KMS-11 (cell line): Measurements from ENCODE around the gene ERC2.

Experiments
- H2AFZ ChIP-seq: fragments of 200-600 bp; sonication (generic); 2 replicates; pipeline ENCODE4 v1.6.1; 2016; ENCODE audit warnings: antibody characterized with exemption, mixed run types, low read depth
- H3K27ac ChIP-seq: fragments of 200-600 bp; sonication (generic); 2 replicates; pipeline ENCODE4 v1.6.1; 2016; ENCODE audit warnings: mild to moderate bottlenecking, mixed run types
- H3K27me3 ChIP-seq: fragments of 200-600 bp; sonication (generic); 2 replicates; pipeline ENCODE4 v1.6.1; 2017; ENCODE audit warnings: mild to moderate bottlenecking, low read depth, mixed run types, moderate library complexity; ENCODE audit not compliant: insufficient read depth
- H3K36me3 ChIP-seq: fragments of 200-600 bp; sonication (generic); 2 replicates; pipeline ENCODE4 v1.6.1; 2017; ENCODE audit warnings: mild to moderate bottlenecking, mixed run types; ENCODE audit not compliant: insufficient read depth
- H3K4me1 ChIP-seq: fragments of 200-600 bp; sonication (generic); 2 replicates; pipeline ENCODE4 v1.6.1; 2016; ENCODE audit warnings: mild to moderate bottlenecking, low read depth, mixed run types; ENCODE audit not compliant: poor library complexity, severe bottlenecking
- H3K4me2 ChIP-seq: fragments of 200-600 bp; sonication (generic); 2 replicates; pipeline ENCODE4 v1.7.0; 2016; ENCODE audit warnings: mild to moderate bottlenecking, mixed run types
- H3K4me3 ChIP-seq: fragments of 200-600 bp; sonication (generic); IDR thresholded peaks from 2 replicates; pipeline ENCODE4 v1.6.1; 2017; ENCODE audit warnings: low read depth, low read length, mixed read lengths; ENCODE audit not compliant: insufficient read depth
- H3K79me2 ChIP-seq: fragments of 200-600 bp; sonication (generic); 2 replicates; pipeline ENCODE4 v1.6.1; 2016; ENCODE audit warnings: low read depth, mixed run types; ENCODE audit not compliant: insufficient read depth
- H3K9ac ChIP-seq: fragments of 200-600 bp; sonication (generic); 2 replicates; pipeline ENCODE4 v1.6.1; 2016; ENCODE audit warnings: mild to moderate bottlenecking, mixed run types
- H4K20me1 ChIP-seq: fragments of 200-600 bp; sonication (generic); 2 replicates; pipeline ENCODE4 v1.6.1; 2016; ENCODE audit warnings: mild to moderate bottlenecking, mixed run types; ENCODE audit not compliant: insufficient read depth
- CTCF ChIP-seq: fragments of 200-600 bp; sonication (generic); conservative IDR thresholded peaks from 2 replicates; pipeline ENCODE4 v1.6.1; 2017; ENCODE audit warnings: low read depth, mild to moderate bottlenecking, antibody characterized with exemption, low read length, moderate library complexity, mixed read lengths

The ERC2 gene

DNA sequence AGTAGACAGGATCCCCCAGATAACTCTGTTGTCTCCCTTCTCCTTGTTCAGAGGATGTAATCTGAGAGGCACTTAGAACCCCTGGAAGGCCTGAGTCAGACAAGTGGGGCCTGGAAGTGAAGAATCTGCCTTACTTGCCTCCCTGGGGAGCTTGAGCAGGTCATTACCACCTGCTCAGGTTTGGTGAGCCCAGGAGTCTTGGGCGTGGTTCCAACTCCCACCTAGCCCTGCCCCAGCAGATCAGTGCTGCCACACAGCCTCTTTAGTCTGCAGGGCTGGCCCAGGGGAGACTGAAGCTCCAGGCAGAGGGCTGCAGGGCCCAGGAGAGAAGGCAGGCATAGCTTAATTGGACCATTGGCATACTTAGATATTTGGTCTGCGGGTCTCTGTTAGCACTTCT lies 230.0 kb downstream of the ERC2 start:
- Histone ChIP-seq H3K27me3 (no peaks in the 10 kb centered on the region), H3K9ac (no peak overlapping the region), H3K4me2 (no peak overlapping the region), H3K27ac (no peak overlapping the region), H4K20me1 (no peaks in the 10 kb centered on the region), H3K4me1 (peaks cover 3% of the 10 kb centered on the region), H3K4me3 (no peak overlapping the region), H3K79me2 (no peaks in the 10 kb centered on the region), H2AFZ (no peak overlapping the region), H3K36me3 (no peaks in the 10 kb centered on the region)
- no peak for TF ChIP-seq CTCF

DNA sequence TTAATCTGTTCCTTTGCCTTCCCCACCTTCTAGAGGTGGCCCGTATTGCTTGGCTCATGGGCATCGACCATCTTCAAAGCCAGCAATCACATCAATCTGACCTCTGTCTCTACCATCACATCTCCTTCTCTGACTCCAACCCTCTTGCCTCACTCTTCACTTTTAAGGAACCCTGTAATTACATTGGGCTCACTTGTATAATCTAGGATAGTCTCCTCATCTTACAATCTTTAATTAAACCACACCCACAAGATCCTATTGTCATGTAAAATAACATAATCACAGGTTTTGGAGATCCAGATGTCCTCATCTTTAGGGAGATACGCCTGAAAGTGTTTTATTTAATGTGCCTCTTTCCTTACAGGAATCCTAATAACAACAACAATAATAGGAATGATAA lies 234.5 kb downstream of the ERC2 start:
- no peaks in the 10 kb centered on the region for H4K20me1 ChIP-seq
- no peak overlapping the region for H3K27ac ChIP-seq
- TF ChIP-seq CTCF, result no peak
- H2AFZ ChIP-seq, result no peak overlapping the region
- no peak overlapping the region for H3K4me2 ChIP-seq
- no peak overlapping the region for H3K9ac ChIP-seq
- no peaks in the 10 kb centered on the region for H3K4me1 ChIP-seq
- H3K36me3 ChIP-seq, result no peaks in the 10 kb centered on the region
- no peak overlapping the region for H3K4me3 ChIP-seq
- no peaks in the 10 kb centered on the region for H3K79me2 ChIP-seq
- H3K27me3 ChIP-seq, result no peaks in the 10 kb centered on the region

GRCh38 chr3:56229311-56229710 lies 239.0 kb downstream of the ERC2 start:
- Histone ChIP-seq H3K36me3 (no peaks in the 10 kb centered on the region), H4K20me1 (no peaks in the 10 kb centered on the region), H3K4me3 (no peak overlapping the region), H3K4me1 (no peaks in the 10 kb centered on the region), H2AFZ (no peak overlapping the region), H3K79me2 (no peaks in the 10 kb centered on the region), H3K9ac (no peak overlapping the region), H3K27me3 (no peaks in the 10 kb centered on the region), H3K4me2 (no peak overlapping the region), H3K27ac (no peak overlapping the region)
- TF ChIP-seq CTCF, result no peak

- Histone ChIP-seq H3K4me3 (no peak overlapping the region), H4K20me1 (no peaks in the 10 kb centered on the region), H3K4me1 (peaks cover 50% of the 10 kb centered on the region), H3K36me3 (no peaks in the 10 kb centered on the region), H3K4me2 (peak overlapping the region; percentile 39; the same call in 1 of the 2 replicates), H3K9ac (no peak overlapping the region), H3K27me3 (no peaks in the 10 kb centered on the region), H3K27ac (no peak overlapping the region), H3K79me2 (no peaks in the 10 kb centered on the region), H2AFZ (no peak overlapping the region; the same call in 1 of the 2 replicates)
- no peak for TF ChIP-seq CTCF
Measured at GRCh38 chr3:56222866-56223265, 245.4 kb downstream of the ERC2 start.
